DOHH2 (cell line): ENCODE measurements around the gene RAD17.

Experiments
- H3F3A ChIP-seq: fragments of 200-600 bp; sonication (generic), shearing (Covaris generic); 2 replicates; pipeline ENCODE4 v1.6.0; 2016; ENCODE audit warnings: antibody characterized with exemption, mild to moderate bottlenecking; ENCODE audit not compliant: control insufficient read depth, insufficient read depth
- H3K27ac ChIP-seq: fragments of 200-600 bp; sonication (generic); 2 replicates; pipeline ENCODE4 v1.5.1; 2014; ENCODE audit warnings: low read depth, mild to moderate bottlenecking, low read length, moderate library complexity
- H3K27me3 ChIP-seq: fragments of 200-600 bp; sonication (generic); 2 replicates; pipeline ENCODE4 v1.6.1; 2014; ENCODE audit warnings: mild to moderate bottlenecking, low read length, mixed read lengths; ENCODE audit not compliant: control insufficient read depth
- H3K36me3 ChIP-seq: fragments of 200-600 bp; sonication (generic); 2 replicates; pipeline ENCODE4 v1.6.1; 2014; ENCODE audit warnings: mild to moderate bottlenecking, low read length, moderate library complexity, mixed read lengths; ENCODE audit not compliant: control insufficient read depth
- H3K4me1 ChIP-seq: fragments of 200-600 bp; sonication (generic); 2 replicates; pipeline ENCODE4 v1.6.1; 2014; ENCODE audit warnings: mild to moderate bottlenecking, low read length, mixed read lengths; ENCODE audit not compliant: control insufficient read depth
- H3K4me2 ChIP-seq: fragments of 200-600 bp; sonication (generic); 2 replicates; pipeline ENCODE4 v1.6.0; 2014; ENCODE audit warnings: mild to moderate bottlenecking, low read length, moderate library complexity
- H3K4me3 ChIP-seq: fragments of 200-600 bp; sonication (generic); 2 replicates; pipeline ENCODE4 v1.5.1; 2014; ENCODE audit warnings: mild to moderate bottlenecking, low read length, mixed read lengths
- H3K79me2 ChIP-seq: fragments of 200-600 bp; sonication (generic); 2 replicates; pipeline ENCODE4 v1.6.1; 2014; ENCODE audit warnings: mild to moderate bottlenecking, low read length, mixed read lengths; ENCODE audit not compliant: control insufficient read depth
- H3K9me2 ChIP-seq: fragments of 200-600 bp; sonication (generic); replicated peaks from 2 replicates; pipeline ENCODE4 v1.6.1; 2014; ENCODE audit warnings: mild to moderate bottlenecking, low read length, mixed read lengths; ENCODE audit not compliant: control insufficient read depth
- H3K9me3 ChIP-seq: fragments of 200-600 bp; sonication (generic); 2 replicates; pipeline ENCODE4 v1.6.1; 2014; ENCODE audit warnings: antibody characterized with exemption, low read length, mixed read lengths; ENCODE audit not compliant: control insufficient read depth, insufficient read depth
- H4K20me1 ChIP-seq: fragments of 200-600 bp; sonication (generic); 2 replicates; pipeline ENCODE4 v1.6.0; 2014; ENCODE audit warnings: low read depth, mild to moderate bottlenecking, antibody characterized with exemption, low read length, moderate library complexity; ENCODE audit not compliant: control insufficient read depth, insufficient read depth
- EZH2phosphoT487 ChIP-seq: fragments of 200-600 bp; sonication (generic); IDR thresholded peaks from 2 replicates; pipeline ENCODE4 v1.6.1; 2017; ENCODE audit warnings: borderline replicate concordance, mild to moderate bottlenecking, antibody characterized with exemption, low read length, moderate library complexity, mixed read lengths
- TF ChIP-seq, protein P1 (sequence below): fragments of 200-600 bp; sonication (generic); IDR thresholded peaks from one replicate; pipeline ENCODE4 v1.5.1; 2014; ENCODE audit warnings: antibody characterized with exemption, mild to moderate bottlenecking, low read depth, low read length; ENCODE audit not compliant: poor library complexity, severe bottlenecking

Gene RAD17

DNA sequence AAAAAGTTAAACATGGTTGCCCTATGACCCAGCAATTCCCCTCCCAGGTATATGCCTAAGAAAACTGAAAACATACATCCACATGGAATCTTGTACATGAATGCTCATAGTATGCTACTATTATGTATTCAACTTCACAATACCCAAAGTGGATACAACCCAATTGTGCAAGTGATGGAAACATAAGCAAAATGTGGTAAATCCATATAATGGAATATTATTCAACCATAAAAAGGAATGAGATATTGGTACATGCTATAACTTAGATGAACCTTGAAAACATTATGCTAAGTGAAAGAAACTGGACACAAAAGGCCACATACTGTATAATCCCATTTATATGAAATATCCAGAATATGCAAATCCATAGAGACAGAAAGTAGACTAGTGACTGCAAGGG lies 19.0 kb upstream of the RAD17 start:
- Histone ChIP-seq H3K9me2 (no peaks in the 10 kb centered on the region), H3K27me3 (no peaks in the 10 kb centered on the region), H3K36me3 (peaks cover 55% of the 10 kb centered on the region), H3K27ac (no peak overlapping the region), H3K4me3 (no peak overlapping the region), H3K4me2 (no peak overlapping the region), H3F3A (peaks cover 8% of the 10 kb centered on the region), H3K79me2 (peaks cover 4% of the 10 kb centered on the region; the same call in 1 of the 2 replicates), H4K20me1 (no peaks in the 10 kb centered on the region), H3K4me1 (no peaks in the 10 kb centered on the region), H3K9me3 (no peaks in the 10 kb centered on the region)
- no peak for TF ChIP-seq EZH2phosphoT487
- TF ChIP-seq, protein P1, sequence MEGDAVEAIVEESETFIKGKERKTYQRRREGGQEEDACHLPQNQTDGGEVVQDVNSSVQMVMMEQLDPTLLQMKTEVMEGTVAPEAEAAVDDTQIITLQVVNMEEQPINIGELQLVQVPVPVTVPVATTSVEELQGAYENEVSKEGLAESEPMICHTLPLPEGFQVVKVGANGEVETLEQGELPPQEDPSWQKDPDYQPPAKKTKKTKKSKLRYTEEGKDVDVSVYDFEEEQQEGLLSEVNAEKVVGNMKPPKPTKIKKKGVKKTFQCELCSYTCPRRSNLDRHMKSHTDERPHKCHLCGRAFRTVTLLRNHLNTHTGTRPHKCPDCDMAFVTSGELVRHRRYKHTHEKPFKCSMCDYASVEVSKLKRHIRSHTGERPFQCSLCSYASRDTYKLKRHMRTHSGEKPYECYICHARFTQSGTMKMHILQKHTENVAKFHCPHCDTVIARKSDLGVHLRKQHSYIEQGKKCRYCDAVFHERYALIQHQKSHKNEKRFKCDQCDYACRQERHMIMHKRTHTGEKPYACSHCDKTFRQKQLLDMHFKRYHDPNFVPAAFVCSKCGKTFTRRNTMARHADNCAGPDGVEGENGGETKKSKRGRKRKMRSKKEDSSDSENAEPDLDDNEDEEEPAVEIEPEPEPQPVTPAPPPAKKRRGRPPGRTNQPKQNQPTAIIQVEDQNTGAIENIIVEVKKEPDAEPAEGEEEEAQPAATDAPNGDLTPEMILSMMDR, result no peak

DNA sequence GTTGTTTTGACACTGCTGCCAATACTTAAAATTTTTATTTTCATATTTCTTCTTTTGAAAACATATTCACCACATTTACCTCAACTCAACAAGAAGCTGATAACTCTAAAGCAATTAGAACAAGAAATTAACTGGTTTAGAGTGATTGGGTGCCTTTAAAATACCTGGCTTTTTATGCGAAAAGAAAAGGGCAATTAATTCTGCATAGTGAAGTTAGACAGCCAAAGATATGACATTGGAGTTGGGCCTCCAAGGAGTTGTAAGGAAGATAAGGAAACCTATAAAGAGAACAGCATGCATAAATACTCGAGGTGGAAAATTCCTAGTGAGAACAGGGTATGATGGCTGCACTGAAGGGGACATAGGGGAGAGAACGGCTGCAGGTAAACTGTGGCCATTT lies 9.9 kb upstream of the RAD17 start:
- no peak overlapping the region for H3K4me2 ChIP-seq
- no peak overlapping the region for H3K27ac ChIP-seq
- peaks cover under 1% of the 10 kb centered on the region; the same call in 1 of the 2 replicates for H4K20me1 ChIP-seq
- peaks cover 73% of the 10 kb centered on the region for H3K36me3 ChIP-seq
- TF ChIP-seq, protein P1, result no peak
- no peak for TF ChIP-seq EZH2phosphoT487
- H3K79me2 ChIP-seq, result peaks cover 91% of the 10 kb centered on the region
- H3K9me3 ChIP-seq, result no peaks in the 10 kb centered on the region
- H3K9me2 ChIP-seq, result no peaks in the 10 kb centered on the region
- H3K27me3 ChIP-seq, result no peaks in the 10 kb centered on the region
- H3F3A ChIP-seq, result peaks cover 7% of the 10 kb centered on the region
- no peak overlapping the region for H3K4me3 ChIP-seq
- peaks cover 20% of the 10 kb centered on the region for H3K4me1 ChIP-seq

DNA sequence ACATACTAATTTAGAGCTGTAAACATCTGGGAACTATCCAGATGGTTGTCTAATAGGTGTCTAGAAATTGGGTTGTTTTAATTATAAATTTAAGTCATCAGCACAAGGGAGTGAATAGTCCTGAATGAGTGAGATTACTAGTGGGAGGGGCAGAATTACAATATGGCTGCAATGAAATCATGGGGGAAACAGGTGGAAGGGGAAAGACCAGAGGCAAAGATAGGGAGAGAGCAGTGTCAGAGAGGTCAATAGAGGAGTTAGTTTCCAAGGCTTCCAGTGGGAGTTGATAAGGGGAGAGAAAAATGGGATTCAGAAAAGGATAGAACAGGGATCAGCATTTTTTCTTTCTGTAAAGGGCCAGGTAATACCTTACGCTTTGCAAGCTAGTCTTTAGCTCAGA lies 9.2 kb upstream of the RAD17 start:
- H3K36me3 ChIP-seq, result peaks cover 73% of the 10 kb centered on the region
- H3K9me3 ChIP-seq, result no peaks in the 10 kb centered on the region
- peaks cover 97% of the 10 kb centered on the region for H3K79me2 ChIP-seq
- no peaks in the 10 kb centered on the region for H3K27me3 ChIP-seq
- H4K20me1 ChIP-seq, result peaks cover 7% of the 10 kb centered on the region; the same call in 1 of the 2 replicates
- no peaks in the 10 kb centered on the region for H3K9me2 ChIP-seq
- H3K4me3 ChIP-seq, result no peak overlapping the region
- H3K4me2 ChIP-seq, result no peak overlapping the region
- H3K4me1 ChIP-seq, result peaks cover 28% of the 10 kb centered on the region
- peaks cover 11% of the 10 kb centered on the region for H3F3A ChIP-seq
- TF ChIP-seq, protein P1, result no peak
- TF ChIP-seq EZH2phosphoT487, result no peak
- H3K27ac ChIP-seq, result no peak overlapping the region

DNA sequence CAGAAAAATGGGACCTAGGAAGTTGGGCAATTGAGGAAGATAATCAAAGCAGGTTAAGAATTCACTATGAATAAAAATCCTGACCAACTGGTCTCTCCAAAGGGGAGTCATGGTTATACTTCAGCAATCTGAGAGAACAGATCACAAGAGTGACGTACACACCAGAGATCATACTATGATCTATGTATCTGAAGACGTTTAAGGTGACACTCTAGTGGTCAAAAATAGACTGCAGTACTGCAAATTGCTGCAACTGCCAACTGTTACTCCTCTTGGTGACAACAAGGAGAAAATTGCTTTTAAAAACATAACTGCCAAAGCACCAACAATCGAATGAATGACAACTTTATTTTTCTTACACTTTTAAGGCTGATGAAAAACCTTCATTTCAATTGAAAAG lies 5.2 kb upstream of the RAD17 start:
- no peak for TF ChIP-seq EZH2phosphoT487
- TF ChIP-seq, protein P1, result peak; percentile 65
- Histone ChIP-seq H3K27me3 (no peaks in the 10 kb centered on the region), H3K4me3 (no peak overlapping the region), H4K20me1 (peaks cover 19% of the 10 kb centered on the region; the same call in 1 of the 2 replicates), H3F3A (peaks cover 10% of the 10 kb centered on the region), H3K4me2 (peak overlapping the region; percentile 9; the same call in 1 of the 2 replicates), H3K27ac (peak overlapping the region; percentile 18; the same call in 1 of the 2 replicates), H3K9me2 (no peaks in the 10 kb centered on the region), H3K9me3 (no peaks in the 10 kb centered on the region), H3K36me3 (peaks cover 83% of the 10 kb centered on the region), H3K4me1 (peaks cover 37% of the 10 kb centered on the region), H3K79me2 (peaks cover 100% of the 10 kb centered on the region)
